ENCODE measurements around the gene SCRT2.

DNA sequence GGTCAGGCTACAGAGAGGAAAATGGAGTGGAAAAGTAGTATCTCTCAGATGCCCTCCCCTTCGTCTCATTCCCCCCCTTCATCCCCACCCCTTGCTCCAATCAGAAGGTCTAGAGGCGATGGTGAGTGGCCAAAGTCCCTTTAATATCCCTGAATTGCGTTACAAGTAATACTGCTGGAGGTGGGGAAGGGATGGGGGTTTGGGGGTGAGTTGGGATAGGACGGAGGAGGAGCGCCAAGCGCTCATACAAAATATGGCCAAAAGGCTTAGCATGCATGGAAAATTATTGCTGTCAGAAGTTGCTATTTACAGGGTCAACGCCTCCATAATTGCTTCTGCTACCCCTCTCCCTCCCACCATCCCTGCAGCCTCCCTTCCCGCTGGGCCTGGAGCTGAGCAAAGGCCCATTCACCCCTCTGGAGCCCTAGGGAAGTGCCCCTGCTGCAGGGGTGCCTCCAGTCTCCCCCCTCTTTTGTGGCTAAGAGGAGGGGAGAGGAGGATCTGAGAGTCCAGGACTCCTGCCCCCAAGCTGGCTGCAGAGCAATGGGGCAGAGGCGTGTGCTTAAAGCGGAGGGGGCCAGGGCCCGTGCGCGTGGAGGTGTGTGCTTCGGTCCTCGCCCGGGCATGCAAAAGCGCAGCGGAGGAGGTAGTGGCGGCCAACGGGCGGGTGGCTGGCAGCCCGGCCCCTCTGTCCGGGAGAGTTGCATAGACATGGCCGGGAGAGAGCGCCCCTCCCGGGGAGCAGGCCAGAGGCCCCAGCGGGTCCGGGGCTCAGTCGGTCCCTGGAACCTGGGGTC, 13.9 kb downstream of the SCRT2 start:
- TF ChIP-seq, protein P1, sequence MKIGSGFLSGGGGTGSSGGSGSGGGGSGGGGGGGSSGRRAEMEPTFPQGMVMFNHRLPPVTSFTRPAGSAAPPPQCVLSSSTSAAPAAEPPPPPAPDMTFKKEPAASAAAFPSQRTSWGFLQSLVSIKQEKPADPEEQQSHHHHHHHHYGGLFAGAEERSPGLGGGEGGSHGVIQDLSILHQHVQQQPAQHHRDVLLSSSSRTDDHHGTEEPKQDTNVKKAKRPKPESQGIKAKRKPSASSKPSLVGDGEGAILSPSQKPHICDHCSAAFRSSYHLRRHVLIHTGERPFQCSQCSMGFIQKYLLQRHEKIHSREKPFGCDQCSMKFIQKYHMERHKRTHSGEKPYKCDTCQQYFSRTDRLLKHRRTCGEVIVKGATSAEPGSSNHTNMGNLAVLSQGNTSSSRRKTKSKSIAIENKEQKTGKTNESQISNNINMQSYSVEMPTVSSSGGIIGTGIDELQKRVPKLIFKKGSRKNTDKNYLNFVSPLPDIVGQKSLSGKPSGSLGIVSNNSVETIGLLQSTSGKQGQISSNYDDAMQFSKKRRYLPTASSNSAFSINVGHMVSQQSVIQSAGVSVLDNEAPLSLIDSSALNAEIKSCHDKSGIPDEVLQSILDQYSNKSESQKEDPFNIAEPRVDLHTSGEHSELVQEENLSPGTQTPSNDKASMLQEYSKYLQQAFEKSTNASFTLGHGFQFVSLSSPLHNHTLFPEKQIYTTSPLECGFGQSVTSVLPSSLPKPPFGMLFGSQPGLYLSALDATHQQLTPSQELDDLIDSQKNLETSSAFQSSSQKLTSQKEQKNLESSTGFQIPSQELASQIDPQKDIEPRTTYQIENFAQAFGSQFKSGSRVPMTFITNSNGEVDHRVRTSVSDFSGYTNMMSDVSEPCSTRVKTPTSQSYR (CRISPR knock-in tag; IDR thresholded peaks at IDR 0.05), result no peak
- TF ChIP-seq CREM (CRISPR knock-in tag; IDR thresholded peaks at IDR 0.05) (no peak), CTCF (IDR thresholded peaks at IDR 0.05) (no peak), ZNF396 (CRISPR knock-in tag; IDR thresholded peaks at IDR 0.05; ENCODE audit: borderline replicate concordance) (no peak), SP1 (CRISPR knock-in tag; conservative IDR thresholded peaks at IDR 0.05) (no peak; the same call in 1 of the 2 replicates), ARID4B (CRISPR knock-in tag; IDR thresholded peaks at IDR 0.05; ENCODE audit: borderline replicate concordance) (no peak), MLX (CRISPR knock-in tag; IDR thresholded peaks at IDR 0.05) (no peak), MAX (CRISPR knock-in tag; IDR thresholded peaks at IDR 0.05) (no peak), TCF7 (CRISPR knock-in tag; IDR thresholded peaks at IDR 0.05; ENCODE audit: low read depth) (no peak)
- TF ChIP-seq, protein P2, sequence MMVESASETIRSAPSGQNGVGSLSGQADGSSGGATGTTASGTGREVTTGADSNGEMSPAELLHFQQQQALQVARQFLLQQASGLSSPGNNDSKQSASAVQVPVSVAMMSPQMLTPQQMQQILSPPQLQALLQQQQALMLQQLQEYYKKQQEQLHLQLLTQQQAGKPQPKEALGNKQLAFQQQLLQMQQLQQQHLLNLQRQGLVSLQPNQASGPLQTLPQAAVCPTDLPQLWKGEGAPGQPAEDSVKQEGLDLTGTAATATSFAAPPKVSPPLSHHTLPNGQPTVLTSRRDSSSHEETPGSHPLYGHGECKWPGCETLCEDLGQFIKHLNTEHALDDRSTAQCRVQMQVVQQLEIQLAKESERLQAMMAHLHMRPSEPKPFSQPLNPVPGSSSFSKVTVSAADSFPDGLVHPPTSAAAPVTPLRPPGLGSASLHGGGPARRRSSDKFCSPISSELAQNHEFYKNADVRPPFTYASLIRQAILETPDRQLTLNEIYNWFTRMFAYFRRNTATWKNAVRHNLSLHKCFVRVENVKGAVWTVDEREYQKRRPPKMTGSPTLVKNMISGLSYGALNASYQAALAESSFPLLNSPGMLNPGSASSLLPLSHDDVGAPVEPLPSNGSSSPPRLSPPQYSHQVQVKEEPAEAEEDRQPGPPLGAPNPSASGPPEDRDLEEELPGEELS (CRISPR knock-in tag; IDR thresholded peaks at IDR 0.05), result no peak
